ENCODE results near the gene AP4M1.

DNA sequence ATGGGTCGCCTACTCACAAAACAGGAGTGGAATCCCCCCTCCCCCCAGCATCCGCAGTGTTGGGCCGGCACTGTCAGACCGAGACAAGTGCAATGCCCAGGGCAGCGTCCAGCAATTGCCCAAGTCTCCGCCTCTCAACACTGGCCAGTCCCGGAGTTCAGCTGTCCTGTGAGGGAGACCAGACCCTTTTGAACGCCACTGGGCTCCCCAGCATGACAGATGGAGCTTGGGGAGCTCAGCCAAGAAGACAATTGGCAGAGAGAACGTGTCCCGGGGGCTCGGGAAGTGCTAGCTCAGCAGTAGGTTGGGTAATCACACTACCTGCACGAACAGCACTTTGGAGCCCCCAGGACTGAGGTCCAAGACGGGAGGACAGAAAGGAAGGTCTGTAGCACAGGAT, 7.9 kb upstream of the AP4M1 start:
- TF ChIP-seq EZH2 (IDR thresholded peaks at IDR 0.05; ENCODE audit: insufficient read depth, poor library complexity, severe bottlenecking), result no peak
- TF ChIP-seq EZH2phosphoT487 (IDR thresholded peaks at IDR 0.05; ENCODE audit: insufficient read depth, low read depth), result no peak
